AG04450 (cell line): ENCODE measurements around the gene UBTF. TPM values are rescaled to one million over a fixed set of nuclear protein-coding genes. Genes with fewer than 3 reads are reported as not detected.

Source experiments
- CTCF ChIA-PET: fragments of 300-600, 350-600 bp; formaldehyde crosslinking; extraction: SDS; loops from one replicate; lab custom pipeline; 2022; ENCODE audit warnings: antibody characterized with exemption, inconsistent platforms; lab: Charles Lee
- POLR2A ChIA-PET: fragments of 350-600 bp; formaldehyde crosslinking; extraction: SDS; loops from one replicate; lab custom pipeline; 2021; ENCODE audit warnings: antibody characterized with exemption, inconsistent platforms; lab: Yijun Ruan, JAX
- DNase-seq: peaks from one replicate; pipeline ENCODE4 v3.0.0-alpha.2; 2011; ENCODE audit warnings: low read depth, low spot score
- H3K27ac ChIP-seq: one replicate; pipeline ENCODE4 v1.5.1; 2012; ENCODE audit warnings: low read depth, low read length, control low read depth
- H3K27me3 ChIP-seq: one replicate; pipeline ENCODE4 v1.6.0; 2012; ENCODE audit warnings: low read length; ENCODE audit not compliant: control insufficient read depth, insufficient read depth
- H3K4me3 ChIP-seq: 2 replicates; pipeline ENCODE4 v1.5.1; 2011; ENCODE audit warnings: mild to moderate bottlenecking, low read depth, low read length, control low read depth
- H3K9me3 ChIP-seq: 2 replicates; pipeline ENCODE4 v1.5.1; 2012; ENCODE audit warnings: low read length; ENCODE audit not compliant: control insufficient read depth, insufficient read depth
- CTCF ChIP-seq: IDR thresholded peaks from 2 replicates; pipeline ENCODE4 v1.5.1; 2011; ENCODE audit warnings: low read depth, low read length, control low read depth, inconsistent platforms
- polyA plus RNA-seq: library from polyadenylated mRNA; depleted of rRNA; stranded (reverse); fragments of >200 nt; gene quantifications from 2 replicates; pipeline ENCODE4 v1.2.3, GENCODE V29; 2011

The UBTF gene
- polyA plus RNA-seq, 1 experiment, result 26.6 TPM

- Histone ChIP-seq H3K27me3 (peaks cover 17% of the 10 kb centered on the region), H3K27ac (no peak overlapping the region), H3K9me3 (no peaks in the 10 kb centered on the region; the same call in 1 of the 2 replicates), H3K4me3 (no peak overlapping the region)
- CTCF ChIA-PET, result no interaction called here
- DNase-seq, result no peak
- no peak for TF ChIP-seq CTCF
- POLR2A ChIA-PET, result no interaction called here
Measured at GRCh38 chr17:44254361-44255095, 35.1 kb upstream of the UBTF start.

DNA sequence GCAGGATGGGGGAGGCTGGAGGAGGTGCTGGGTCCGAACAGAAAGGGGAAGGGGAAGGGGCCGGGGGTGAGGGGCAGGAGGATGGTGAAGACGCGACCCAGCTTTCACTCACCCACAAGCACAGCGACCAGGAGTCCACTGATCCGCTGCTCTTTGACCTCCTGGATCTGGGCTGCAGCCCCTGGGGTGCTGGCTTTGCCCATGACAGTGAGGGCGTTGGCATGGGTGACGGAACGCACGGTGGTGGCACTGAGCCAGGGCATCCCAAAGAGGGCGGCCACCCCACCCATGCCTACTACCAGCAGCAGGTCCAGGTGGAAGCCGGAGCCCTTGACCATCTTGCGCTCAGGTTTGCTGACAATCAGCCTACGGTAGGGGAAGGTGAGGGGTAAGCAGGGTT, 33.5 kb upstream of the UBTF start:
- no peak for DNase-seq
- peaks cover 12% of the 10 kb centered on the region for H3K27me3 ChIP-seq
- H3K9me3 ChIP-seq, result no peaks in the 10 kb centered on the region
- H3K27ac ChIP-seq, result no peak overlapping the region
- CTCF ChIA-PET, result no interaction called here
- no peak overlapping the region for H3K4me3 ChIP-seq
- no peak for TF ChIP-seq CTCF
- POLR2A ChIA-PET, result no interaction called here

DNA sequence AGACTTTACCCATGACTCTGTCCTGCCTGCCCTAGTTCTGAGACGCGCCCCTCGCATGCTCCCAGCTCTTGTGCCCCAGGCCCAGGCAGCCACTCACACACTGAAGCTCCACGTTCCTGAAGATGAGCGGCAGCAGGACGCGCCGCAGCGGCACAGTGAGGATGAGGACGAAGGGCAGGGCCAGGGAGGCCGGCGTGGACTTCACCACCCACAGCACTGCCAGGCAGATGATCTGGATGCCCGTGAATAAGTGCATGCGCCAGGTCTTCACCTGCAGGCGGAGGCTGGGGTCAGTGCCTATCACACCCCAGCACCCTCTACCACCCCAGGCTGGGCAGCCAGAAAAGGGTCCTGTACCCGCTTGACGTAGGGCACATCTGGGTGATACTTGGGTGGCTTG, 31.6 kb upstream of the UBTF start:
- no peak for DNase-seq
- Histone ChIP-seq H3K27me3 (peaks cover 9% of the 10 kb centered on the region), H3K27ac (no peak overlapping the region), H3K4me3 (no peak overlapping the region), H3K9me3 (no peaks in the 10 kb centered on the region)
- ChIA-PET POLR2A (no interaction called here), CTCF (no interaction called here)
- no peak for TF ChIP-seq CTCF

DNA sequence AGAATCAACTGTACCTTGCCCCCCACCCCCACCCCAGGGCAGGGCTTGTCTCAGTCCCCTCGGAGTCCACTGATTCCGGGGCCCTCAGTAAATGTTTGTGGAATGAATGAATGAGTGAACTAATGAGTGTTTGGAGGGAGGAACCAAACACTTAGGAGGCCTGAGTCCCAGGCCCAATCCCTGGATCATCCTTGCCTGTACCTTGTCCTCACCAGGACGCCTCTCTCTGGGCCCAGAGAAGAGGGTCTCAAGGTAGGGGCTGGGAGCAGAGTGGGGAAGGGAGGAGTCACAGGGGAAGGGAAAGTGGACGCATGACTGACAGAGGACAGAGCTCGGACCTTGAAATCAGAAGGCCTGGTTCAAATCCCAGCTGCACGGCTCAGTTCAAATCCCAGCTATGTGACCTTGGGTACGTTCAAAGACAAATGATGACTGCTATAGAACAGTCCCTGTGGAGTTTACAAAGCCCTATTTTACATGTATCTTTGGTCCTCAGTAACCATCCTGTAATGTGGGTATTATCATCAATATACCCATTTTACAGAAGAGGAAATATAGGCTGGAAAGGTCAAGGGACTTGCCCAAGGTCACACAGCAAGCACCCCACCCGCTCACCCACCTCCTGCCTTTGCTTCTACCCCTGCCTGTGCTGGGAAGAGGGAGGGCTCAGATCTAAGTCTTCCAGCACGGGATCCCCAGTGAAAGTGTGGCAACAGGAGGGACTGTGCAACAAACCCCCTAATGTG, 30.2 kb upstream of the UBTF start:
- peaks cover 4% of the 10 kb centered on the region for H3K27me3 ChIP-seq
- no peak overlapping the region for H3K4me3 ChIP-seq
- ChIA-PET CTCF (no interaction called here), POLR2A (no interaction called here)
- no peak overlapping the region for H3K27ac ChIP-seq
- no peak for TF ChIP-seq CTCF
- DNase-seq, result no peak
- no peaks in the 10 kb centered on the region for H3K9me3 ChIP-seq
